Measurements from ENCODE around the gene PID1.

DNA sequence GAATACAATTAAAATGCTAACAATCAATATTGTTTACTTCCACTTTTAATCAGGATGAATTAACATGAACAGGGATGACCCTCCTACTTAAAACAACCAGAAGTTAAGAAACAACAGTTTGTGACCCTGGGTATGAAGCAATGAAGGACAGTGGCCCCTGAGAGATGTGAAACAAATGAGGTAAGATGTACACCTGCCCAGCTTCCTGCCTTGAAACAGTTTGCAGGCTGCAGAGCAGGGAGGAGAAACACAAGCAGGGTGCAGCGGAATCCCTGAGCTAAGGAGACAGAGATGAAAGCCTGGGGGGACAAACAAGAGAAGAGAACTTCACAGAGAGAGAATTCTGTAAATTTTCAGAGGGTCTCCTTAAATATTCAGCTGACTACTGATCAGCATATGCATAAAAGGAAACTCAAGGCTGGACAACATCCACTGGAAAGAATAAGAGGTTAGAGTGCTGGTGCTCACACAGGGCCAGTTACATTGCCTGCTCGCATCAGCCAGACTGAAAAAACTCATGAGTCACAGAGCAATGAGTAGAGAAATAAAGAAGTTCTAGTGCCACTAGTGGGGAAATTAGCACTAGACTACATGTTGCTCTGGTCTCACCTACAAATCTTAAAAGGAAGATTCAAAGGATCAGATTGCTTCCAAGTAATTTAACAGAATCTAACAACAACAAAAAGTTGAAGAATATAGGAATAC, 106.4 kb downstream of the PID1 start:
- TF ChIP-seq EZH2phosphoT487 (IDR thresholded peaks at IDR 0.05; ENCODE audit: borderline replicate concordance, low read depth, low read length): no peak
- TF ChIP-seq, protein P1, sequence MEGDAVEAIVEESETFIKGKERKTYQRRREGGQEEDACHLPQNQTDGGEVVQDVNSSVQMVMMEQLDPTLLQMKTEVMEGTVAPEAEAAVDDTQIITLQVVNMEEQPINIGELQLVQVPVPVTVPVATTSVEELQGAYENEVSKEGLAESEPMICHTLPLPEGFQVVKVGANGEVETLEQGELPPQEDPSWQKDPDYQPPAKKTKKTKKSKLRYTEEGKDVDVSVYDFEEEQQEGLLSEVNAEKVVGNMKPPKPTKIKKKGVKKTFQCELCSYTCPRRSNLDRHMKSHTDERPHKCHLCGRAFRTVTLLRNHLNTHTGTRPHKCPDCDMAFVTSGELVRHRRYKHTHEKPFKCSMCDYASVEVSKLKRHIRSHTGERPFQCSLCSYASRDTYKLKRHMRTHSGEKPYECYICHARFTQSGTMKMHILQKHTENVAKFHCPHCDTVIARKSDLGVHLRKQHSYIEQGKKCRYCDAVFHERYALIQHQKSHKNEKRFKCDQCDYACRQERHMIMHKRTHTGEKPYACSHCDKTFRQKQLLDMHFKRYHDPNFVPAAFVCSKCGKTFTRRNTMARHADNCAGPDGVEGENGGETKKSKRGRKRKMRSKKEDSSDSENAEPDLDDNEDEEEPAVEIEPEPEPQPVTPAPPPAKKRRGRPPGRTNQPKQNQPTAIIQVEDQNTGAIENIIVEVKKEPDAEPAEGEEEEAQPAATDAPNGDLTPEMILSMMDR (conservative IDR thresholded peaks at IDR 0.05; ENCODE audit: low read length): no peak

Data from OCI-LY7 (cell line).